Inflammatory macrophage (primary cell): ENCODE results near the gene CXCR6.

Experiments used
- DNase-seq, 2 donors: peaks; one replicate each; pipeline ENCODE4 v3.0.0-alpha.2; 2020 to 2022

CXCR6 gene

GRCh38 chr3:45969953-45970352, 26.7 kb downstream of the CXCR6 start:
- DNase-seq: no peak

GRCh38 chr3:45972534-45973402, 29.5 kb downstream of the CXCR6 start:
- peak; percentile 96 to 97 for DNase-seq

- DNase-seq: no peak
Measured at GRCh38 chr3:45974686-45975085, 31.4 kb downstream of the CXCR6 start.

- DNase-seq: no peak
Measured at GRCh38 chr3:45975686-45976085, 32.4 kb downstream of the CXCR6 start.

GRCh38 chr3:45976191-45977091, 33.2 kb downstream of the CXCR6 start:
- DNase-seq: no peak

- DNase-seq: no peak
Measured at GRCh38 chr3:45978006-45978761, 34.9 kb downstream of the CXCR6 start.

- DNase-seq: no peak
Measured at GRCh38 chr3:45979378-45979777, 36.1 kb downstream of the CXCR6 start.

GRCh38 chr3:45980229-45980813, 37.1 kb downstream of the CXCR6 start:
- DNase-seq: no peak

GRCh38 chr3:45980819-45981218, 37.6 kb downstream of the CXCR6 start:
- DNase-seq: no peak

- DNase-seq: no peak
Measured at GRCh38 chr3:45981346-45982074, 38.2 kb downstream of the CXCR6 start.

GRCh38 chr3:45983770-45984169, 40.5 kb downstream of the CXCR6 start:
- no peak for DNase-seq

GRCh38 chr3:45984331-45985312, 41.4 kb downstream of the CXCR6 start:
- DNase-seq: no peak

- DNase-seq: no peak
Measured at GRCh38 chr3:45985532-45986302, 42.5 kb downstream of the CXCR6 start.

GRCh38 chr3:45986303-45986982, 43.2 kb downstream of the CXCR6 start:
- no peak for DNase-seq

GRCh38 chr3:45987368-45988291, 44.4 kb downstream of the CXCR6 start:
- peak; percentile 27 to 42 for DNase-seq

- no peak for DNase-seq
Measured at GRCh38 chr3:45988362-45988761, 45.1 kb downstream of the CXCR6 start.

GRCh38 chr3:45988804-45989203, 45.5 kb downstream of the CXCR6 start:
- DNase-seq: no peak

- no peak for DNase-seq
Measured at GRCh38 chr3:45990181-45990580, 46.9 kb downstream of the CXCR6 start.
